Endothelial cell of umbilical vein (primary cell): ENCODE measurements around the gene MYH10. TPM values are rescaled to one million over a fixed set of nuclear protein-coding genes. Genes with fewer than 3 reads are reported as not detected.

Source experiments
- BruUV-seq: library from RNA; stranded (reverse); fragments of 400-500 nt; replicated peaks from 2 replicates; lab custom pipeline; 2021; lab: Mats Ljungman, UMichigan
- CTCF ChIA-PET: fragments of 300-600, 350-600 bp; sonication (Branson Sonifier 250); formaldehyde crosslinking; loops from one replicate; lab custom pipeline; 2021; ENCODE audit warnings: antibody characterized with exemption, inconsistent platforms; lab: Charles Lee
- POLR2A ChIA-PET: fragments of 300-600, 350-600 bp; sonication (Branson Sonifier 250); formaldehyde crosslinking; loops from one replicate; lab custom pipeline; 2021; ENCODE audit warnings: antibody characterized with exemption, inconsistent platforms; lab: Charles Lee
- DNase-seq: peaks from one replicate; pipeline ENCODE4 v3.0.0-alpha.2; 2011; ENCODE audit warnings: low read depth, low spot score
- FAIRE-seq: peaks from 2 replicates; lab custom pipeline; 2011; peaks lifted over from hg19 to GRCh38; lab: Jason Lieb, UNC
- H2AFZ ChIP-seq: 2 replicates; pipeline ENCODE4 v1.6.0; 2012; ENCODE audit warnings: low read depth, low read length, control low read depth, inconsistent platforms
- H3K27ac ChIP-seq: 2 replicates; pipeline ENCODE4 v1.5.1; 2011; ENCODE audit warnings: low read depth, mild to moderate bottlenecking, control low read depth, low read length, moderate library complexity; ENCODE audit not compliant: insufficient read depth
- H3K27me3 ChIP-seq, 2 experiments: 2 replicates each; pipeline versions ENCODE4 v1.6.0 to v1.6.1; 2011; ENCODE audit warnings: low read length in 2 of 2, mixed read lengths in 1 of 2; ENCODE audit not compliant: control insufficient read depth in 2 of 2, insufficient read depth in 2 of 2
- H3K36me3 ChIP-seq, 2 experiments: 2 replicates in 1 of 2; 3 replicates in 1 of 2; pipeline ENCODE4 v1.5.1; 2011; ENCODE audit warnings: low read length in 2 of 2, mild to moderate bottlenecking in 1 of 2, moderate library complexity in 1 of 2; ENCODE audit not compliant: control insufficient read depth in 2 of 2, insufficient read depth in 2 of 2; ENCODE audit errors: extremely low read depth in 1 of 2
- H3K4me1 ChIP-seq: 3 replicates; pipeline ENCODE4 v1.5.1; 2011; ENCODE audit warnings: mild to moderate bottlenecking, low read length; ENCODE audit not compliant: control insufficient read depth, insufficient read depth; ENCODE audit errors: extremely low read depth
- H3K4me2 ChIP-seq: 2 replicates; pipeline ENCODE4 v1.6.1; 2011; ENCODE audit warnings: low read length, control low read depth, mixed read lengths; ENCODE audit not compliant: insufficient read depth
- H3K4me3 ChIP-seq, 3 experiments: fragments of 200-600 bp in 1 of 3; sonication (generic), shearing (Covaris generic) in 1 of 3; replicated peaks in 1 of 3; 2 replicates each; pipeline ENCODE4 v1.5.1; 2011 to 2016; ENCODE audit warnings: control low read depth in 3 of 3, low read length in 3 of 3, mild to moderate bottlenecking in 2 of 3, inconsistent platforms in 1 of 3, low read depth in 1 of 3, moderate library complexity in 1 of 3; ENCODE audit not compliant: insufficient read depth in 1 of 3
- H3K79me2 ChIP-seq: 2 replicates; pipeline ENCODE4 v1.6.0; 2012; ENCODE audit warnings: low read length, inconsistent platforms; ENCODE audit not compliant: control insufficient read depth, insufficient read depth
- H3K9ac ChIP-seq: replicated peaks from 2 replicates; pipeline ENCODE3; 2011; ENCODE audit warnings: low read length, control low read depth; ENCODE audit not compliant: insufficient read depth; ENCODE audit errors: extremely low read depth
- H3K9me1 ChIP-seq: replicated peaks from 3 replicates; pipeline ENCODE4 v1.6.0; 2011; ENCODE audit warnings: mild to moderate bottlenecking, low read length; ENCODE audit not compliant: control insufficient read depth, insufficient read depth; ENCODE audit errors: extremely low read depth
- H3K9me3 ChIP-seq: replicated peaks from 2 replicates; pipeline ENCODE4 v1.5.1; 2012; ENCODE audit warnings: low read length, inconsistent platforms; ENCODE audit not compliant: control insufficient read depth, insufficient read depth
- H4K20me1 ChIP-seq: replicated peaks from 2 replicates; pipeline ENCODE3; 2011; ENCODE audit warnings: mild to moderate bottlenecking, low read length; ENCODE audit not compliant: control insufficient read depth, insufficient read depth; ENCODE audit errors: extremely low read depth
- EZH2 ChIP-seq: IDR thresholded peaks from 2 replicates; pipeline ENCODE4 v1.6.1; 2012; ENCODE audit warnings: borderline replicate concordance, low read depth, mild to moderate bottlenecking, moderate library complexity, low read length, inconsistent platforms; ENCODE audit not compliant: severe bottlenecking
- FOS ChIP-seq: IDR thresholded peaks from 2 replicates; pipeline ENCODE4 v1.6.1; 2011; ENCODE audit warnings: mild to moderate bottlenecking, low read length, moderate library complexity, borderline replicate concordance; ENCODE audit not compliant: insufficient read depth
- GATA2 ChIP-seq: IDR thresholded peaks from 2 replicates; pipeline ENCODE4 v1.7.0; 2011; ENCODE audit warnings: low read depth, mild to moderate bottlenecking, moderate library complexity, mixed read lengths, low read length; ENCODE audit not compliant: insufficient read length, insufficient read depth
- JUN ChIP-seq: IDR thresholded peaks from 2 replicates; pipeline ENCODE4 v1.6.1; 2011; ENCODE audit warnings: borderline replicate concordance, low read depth; ENCODE audit not compliant: insufficient read length, insufficient read depth
- MYC ChIP-seq: IDR thresholded peaks from one replicate; pipeline ENCODE4 v1.6.1; 2011; ENCODE audit warnings: mild to moderate bottlenecking, low read depth, low read length
- POLR2A ChIP-seq: IDR thresholded peaks from 2 replicates; pipeline ENCODE4 v1.6.1; 2012; ENCODE audit warnings: low read depth, mild to moderate bottlenecking, control low read depth, low read length
- POLR2AphosphoS5 ChIP-seq: IDR thresholded peaks from 2 replicates; pipeline ENCODE4 v1.6.1; 2012; ENCODE audit warnings: low read depth, mild to moderate bottlenecking, control low read depth, low read length, moderate library complexity; ENCODE audit not compliant: insufficient read depth
- dilution Hi-C: fragments of 300-500 bp; cut with MboI; formaldehyde crosslinking; loops from one replicate; pipeline ENCODE4 v1.15.0; 2019; ENCODE audit warnings: low sequenced_read_pairs; ENCODE audit not compliant: extremely low pct_ligation_motif_present
- intact Hi-C: fragments of 100-400 bp; cut with micrococcal nuclease; formaldehyde crosslinking; loops from one replicate; pipeline ENCODE4 v1.10.0; 2022
- polyA plus RNA-seq, 4 experiments: library from polyadenylated mRNA; depleted of rRNA in 3 of 4; stranded (reverse) in 3 of 4; unstranded in 1 of 4; fragments of >200 nt; gene quantifications; 2 replicates each; pipeline versions ENCODE4 v1.2.1 to v1.2.3, GENCODE V29; 2011 to 2012; ENCODE audit warnings: missing spikeins in 1 of 4
- total RNA-seq: library from RNA; stranded (reverse); gene quantifications from 2 replicates; pipeline ENCODE4 v1.2.3, GENCODE V29; 2021
- TF ChIP-seq, protein P1 (sequence below): IDR thresholded peaks from 2 replicates; pipeline ENCODE4 v1.6.1; 2011; ENCODE audit not compliant: insufficient read depth, insufficient read length
- TF ChIP-seq, protein P2 (sequence below), 2 donors: IDR thresholded peaks; 1 replicate in 1 of 2; 2 replicates in 1 of 2; pipeline ENCODE4 v1.5.1; 2011; ENCODE audit warnings: low read length in 2 of 2, mild to moderate bottlenecking in 2 of 2, moderate library complexity in 2 of 2, control low read depth in 1 of 2, inconsistent platforms in 1 of 2, low read depth in 1 of 2; ENCODE audit not compliant: insufficient read depth in 1 of 2; ENCODE audit errors: extremely low read depth in 1 of 2

MYH10 gene
- total and polyA plus RNA-seq, 2 donors (not counting 3 experiments of a cell fraction or from before 2014, with no cell fraction given), result 73.4 to 232 TPM

DNA sequence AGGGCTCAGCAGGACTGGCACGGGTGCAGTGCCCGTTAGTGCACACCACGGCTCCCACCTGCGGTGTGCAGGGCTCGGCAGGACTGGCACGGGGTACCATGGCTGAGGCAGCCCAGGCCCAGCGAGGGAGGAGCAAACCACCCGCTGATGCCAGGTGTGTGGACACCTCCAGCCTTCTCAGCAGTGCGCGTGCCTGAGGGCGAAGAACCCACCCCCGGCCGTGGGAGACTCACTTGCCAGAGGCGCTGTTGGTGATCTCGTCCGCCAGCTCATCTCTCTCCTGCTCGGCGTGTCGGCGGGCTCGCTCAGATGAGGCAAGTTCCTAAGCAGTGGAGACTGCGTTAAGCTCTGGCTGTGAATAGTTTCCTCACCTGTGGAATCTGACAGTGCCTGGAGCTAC lies 149.4 kb downstream of the MYH10 start:
- no peaks in the 10 kb centered on the region for H4K20me1 ChIP-seq
- intact Hi-C loops, result no loop called here
- DNase-seq (no peak), FAIRE-seq (no peak)
- H3K79me2 ChIP-seq, result no peaks in the 10 kb centered on the region
- POLR2A ChIA-PET, result no interaction called here
- H3K4me2 ChIP-seq, result no peak overlapping the region
- no TSS peak for BruUV-seq
- no peak overlapping the region for H3K9ac ChIP-seq
- no peak for TF ChIP-seq FOS
- TF ChIP-seq, protein P1, sequence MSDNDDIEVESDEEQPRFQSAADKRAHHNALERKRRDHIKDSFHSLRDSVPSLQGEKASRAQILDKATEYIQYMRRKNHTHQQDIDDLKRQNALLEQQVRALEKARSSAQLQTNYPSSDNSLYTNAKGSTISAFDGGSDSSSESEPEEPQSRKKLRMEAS, result no peak
- TF ChIP-seq GATA2, result no peak
- TF ChIP-seq JUN, result no peak
- no peak for TF ChIP-seq MYC
- no peak for TF ChIP-seq POLR2A
- TF ChIP-seq EZH2, result no peak
- TF ChIP-seq, protein P2, sequence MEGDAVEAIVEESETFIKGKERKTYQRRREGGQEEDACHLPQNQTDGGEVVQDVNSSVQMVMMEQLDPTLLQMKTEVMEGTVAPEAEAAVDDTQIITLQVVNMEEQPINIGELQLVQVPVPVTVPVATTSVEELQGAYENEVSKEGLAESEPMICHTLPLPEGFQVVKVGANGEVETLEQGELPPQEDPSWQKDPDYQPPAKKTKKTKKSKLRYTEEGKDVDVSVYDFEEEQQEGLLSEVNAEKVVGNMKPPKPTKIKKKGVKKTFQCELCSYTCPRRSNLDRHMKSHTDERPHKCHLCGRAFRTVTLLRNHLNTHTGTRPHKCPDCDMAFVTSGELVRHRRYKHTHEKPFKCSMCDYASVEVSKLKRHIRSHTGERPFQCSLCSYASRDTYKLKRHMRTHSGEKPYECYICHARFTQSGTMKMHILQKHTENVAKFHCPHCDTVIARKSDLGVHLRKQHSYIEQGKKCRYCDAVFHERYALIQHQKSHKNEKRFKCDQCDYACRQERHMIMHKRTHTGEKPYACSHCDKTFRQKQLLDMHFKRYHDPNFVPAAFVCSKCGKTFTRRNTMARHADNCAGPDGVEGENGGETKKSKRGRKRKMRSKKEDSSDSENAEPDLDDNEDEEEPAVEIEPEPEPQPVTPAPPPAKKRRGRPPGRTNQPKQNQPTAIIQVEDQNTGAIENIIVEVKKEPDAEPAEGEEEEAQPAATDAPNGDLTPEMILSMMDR (IDR thresholded peaks at IDR 0.05; ENCODE audit: extremely low read depth in 1 of 2, insufficient read depth in 1 of 2, low read depth in 1 of 2, low read length in 2 of 2), result no peak
- TF ChIP-seq POLR2AphosphoS5, result no peak
- no peak overlapping the region for H3K27ac ChIP-seq
- no peaks in the 10 kb centered on the region for H3K27me3 ChIP-seq
- H3K4me1 ChIP-seq, result no peaks in the 10 kb centered on the region
- H2AFZ ChIP-seq, result no peak overlapping the region
- CTCF ChIA-PET, result interaction anchor here (2.8 kb wide), 1 partner anchor 265 kb away, joined by 9 read pairs; no protein-coding TSS in a partner anchor
- H3K9me3 ChIP-seq, result no peaks in the 10 kb centered on the region
- no peaks in the 10 kb centered on the region for H3K9me1 ChIP-seq
- dilution Hi-C loops, result no loop called here
- peaks cover 23 to 67% of the 10 kb centered on the region in 2 experiments for H3K36me3 ChIP-seq
- no peak overlapping the region for H3K4me3 ChIP-seq
